ENCODE measurements around the gene CDC42SE2. TPM values are rescaled to one million over a fixed set of nuclear protein-coding genes. Genes with fewer than 3 reads are reported as not detected.
A peak's percentile ranks its signal among the peaks of the same experiment; 100 is the strongest.

Gene CDC42SE2
- total RNA-seq, 1 experiment from 2014 or later = 23.2 TPM

DNA sequence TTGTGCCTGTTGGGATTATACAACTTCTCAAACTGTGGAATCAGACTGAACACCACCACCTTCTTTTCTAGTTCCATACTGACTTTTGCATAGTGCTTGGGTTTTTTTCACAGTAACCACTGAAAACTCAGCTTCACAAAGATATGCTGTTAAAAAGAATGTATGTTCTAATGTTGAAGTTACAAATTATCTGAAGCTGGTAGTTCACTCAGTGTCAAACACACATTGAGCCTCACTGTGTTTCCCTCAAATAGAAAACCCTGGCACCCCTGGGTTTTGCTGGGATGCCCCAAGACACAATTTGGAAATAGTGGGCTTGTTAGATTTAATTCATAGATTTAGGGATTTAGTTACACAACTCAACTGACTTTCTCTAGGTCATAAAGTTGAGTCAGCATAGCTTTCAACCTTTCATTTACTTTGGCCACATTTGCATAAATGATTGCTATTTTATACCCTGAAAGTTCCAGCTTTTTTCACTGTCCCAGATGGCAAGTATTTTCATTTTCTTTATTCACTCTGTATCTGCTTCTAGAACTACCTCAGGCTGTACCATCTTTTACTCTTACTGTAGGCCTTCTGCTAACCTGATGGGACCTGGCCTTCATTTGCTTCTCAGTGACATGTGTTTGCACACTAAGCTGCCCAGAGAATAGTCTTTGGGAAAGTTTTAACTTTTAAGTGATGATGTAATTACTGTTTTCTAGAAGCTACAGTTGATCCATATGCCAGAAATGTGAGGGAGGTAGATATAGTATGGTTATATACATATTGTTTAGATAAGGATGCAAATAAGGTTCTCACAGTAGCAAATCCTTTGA is 115.1 kb downstream of the CDC42SE2 start:
- H3K18ac ChIP-seq (ENCODE audit: insufficient read length, low read depth, low read length) = no peak overlapping the region
- no peaks in the 10 kb centered on the region for H3K9me3 Mint-ChIP-seq
- no peaks in the 10 kb centered on the region for H4K20me1 ChIP-seq (ENCODE audit: control insufficient read depth, insufficient read depth, insufficient read length)
- H3K9ac ChIP-seq (ENCODE audit: extremely low read depth, insufficient read length, low read length) = no peak overlapping the region
- H3K4me2 ChIP-seq (ENCODE audit: insufficient read depth, insufficient read length, low read length) = no peak overlapping the region
- no peak overlapping the region for H2BK15ac ChIP-seq (ENCODE audit: low read depth, low read length)
- no peaks in the 10 kb centered on the region for H3K4me1 ChIP-seq (ENCODE audit: insufficient read depth, low read length)
- H3K79me2 ChIP-seq (ENCODE audit: insufficient read depth, low read length) = no peaks in the 10 kb centered on the region
- TF ChIP-seq, protein P1, sequence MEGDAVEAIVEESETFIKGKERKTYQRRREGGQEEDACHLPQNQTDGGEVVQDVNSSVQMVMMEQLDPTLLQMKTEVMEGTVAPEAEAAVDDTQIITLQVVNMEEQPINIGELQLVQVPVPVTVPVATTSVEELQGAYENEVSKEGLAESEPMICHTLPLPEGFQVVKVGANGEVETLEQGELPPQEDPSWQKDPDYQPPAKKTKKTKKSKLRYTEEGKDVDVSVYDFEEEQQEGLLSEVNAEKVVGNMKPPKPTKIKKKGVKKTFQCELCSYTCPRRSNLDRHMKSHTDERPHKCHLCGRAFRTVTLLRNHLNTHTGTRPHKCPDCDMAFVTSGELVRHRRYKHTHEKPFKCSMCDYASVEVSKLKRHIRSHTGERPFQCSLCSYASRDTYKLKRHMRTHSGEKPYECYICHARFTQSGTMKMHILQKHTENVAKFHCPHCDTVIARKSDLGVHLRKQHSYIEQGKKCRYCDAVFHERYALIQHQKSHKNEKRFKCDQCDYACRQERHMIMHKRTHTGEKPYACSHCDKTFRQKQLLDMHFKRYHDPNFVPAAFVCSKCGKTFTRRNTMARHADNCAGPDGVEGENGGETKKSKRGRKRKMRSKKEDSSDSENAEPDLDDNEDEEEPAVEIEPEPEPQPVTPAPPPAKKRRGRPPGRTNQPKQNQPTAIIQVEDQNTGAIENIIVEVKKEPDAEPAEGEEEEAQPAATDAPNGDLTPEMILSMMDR (conservative IDR thresholded peaks at IDR 0.05) = no peak
- H3K4me1 Mint-ChIP-seq = peaks cover 4 to 9% of the 10 kb centered on the region in 2 experiments; a peak in 1 of 4 replicates
- H4K91ac ChIP-seq (ENCODE audit: insufficient read length, low read depth, low read length) = no peak overlapping the region
- no peak overlapping the region for H3K27ac ChIP-seq (ENCODE audit: insufficient read length, low read depth, low read length)
- no peak overlapping the region for H4K8ac ChIP-seq (replicated peaks; ENCODE audit: insufficient read length, low read depth, low read length)
- no peak overlapping the region for H3K4ac ChIP-seq (ENCODE audit: low read depth, low read length)
- H3K4me3 Mint-ChIP-seq = no peak overlapping the region
- H3K79me1 ChIP-seq (ENCODE audit: insufficient read depth, low read depth, low read length, poor library complexity, severe bottlenecking) = no peaks in the 10 kb centered on the region
- H3K9me3 ChIP-seq (ENCODE audit: control insufficient read depth, low read depth, low read length) = no peaks in the 10 kb centered on the region
- no peaks in the 10 kb centered on the region for H3K36me3 Mint-ChIP-seq (ENCODE audit: insufficient read depth in 1 of 3, low read depth in 3 of 3)
- H3K56ac ChIP-seq (ENCODE audit: insufficient read length, low read depth, low read length) = no peak overlapping the region
- no peaks in the 10 kb centered on the region for H3K27me3 Mint-ChIP-seq (ENCODE audit: low read depth)
- H2AK5ac ChIP-seq (ENCODE audit: insufficient read length, low read length) = no peak overlapping the region
- H4K5ac ChIP-seq (ENCODE audit: insufficient read length, low read depth, low read length) = no peak overlapping the region
- no peak overlapping the region for H3T11ph ChIP-seq (ENCODE audit: low read length)
- no peak overlapping the region for H2BK120ac ChIP-seq (ENCODE audit: low read depth, low read length, poor library complexity, severe bottlenecking)
- peak overlapping the region in 1 of 3 experiments; percentile 23; a peak in 1 of 7 replicates for H3K27ac Mint-ChIP-seq
- no peak overlapping the region for H2BK5ac ChIP-seq (ENCODE audit: insufficient read length, low read length)
- H2BK20ac ChIP-seq (ENCODE audit: low read depth, low read length, poor library complexity, severe bottlenecking) = no peak overlapping the region
- no peaks in the 10 kb centered on the region for H3K27me3 ChIP-seq (ENCODE audit: insufficient read depth, low read length)
- no peak overlapping the region for H2BK12ac ChIP-seq (ENCODE audit: insufficient read length, low read depth, low read length)
- H2AFZ ChIP-seq (ENCODE audit: low read length) = no peak overlapping the region
- no peak for DNase-seq
- H3K23me2 ChIP-seq (ENCODE audit: insufficient read length, low read depth, low read length, poor library complexity, severe bottlenecking) = no peaks in the 10 kb centered on the region
- no peak overlapping the region for H3K14ac ChIP-seq (ENCODE audit: insufficient read depth, low read length)
- no peak overlapping the region for H3K23ac ChIP-seq (ENCODE audit: insufficient read length, low read depth, low read length)
